Heart left ventricle (tissue), 16 donors: ENCODE data around the gene PELO. TPM values are rescaled to one million over a fixed set of nuclear protein-coding genes. Genes with fewer than 3 reads are reported as not detected.
A peak's percentile ranks its signal among the peaks of the same experiment; 100 is the strongest.

Source experiments
- ATAC-seq, 4 donors: fragments of 200-7000 bp; cut with Tn5 transposase; one replicate each; pipeline ENCODE4 v1.9.1; 2020 to 2022; ENCODE audit warnings: moderate library complexity in 4 of 4, mild to moderate bottlenecking in 3 of 4, moderate number of reproducible peaks in 1 of 4
- DNase-seq, 5 donors: peaks; one replicate each; pipeline ENCODE4 v3.0.0-alpha.2; 2020
- H3K27ac ChIP-seq, 12 donors: fragments of 200-600 bp; sonication (generic) in 4 of 12; one replicate each; pipeline versions ENCODE4 v1.5.0 to v1.8.0; 2016 to 2022; ENCODE audit warnings: mild to moderate bottlenecking in 2 of 12
- H3K27me3 ChIP-seq, 9 donors: fragments of 200-600 bp; sonication (generic) in 2 of 9; one replicate each; pipeline versions ENCODE4 v1.5.1 to v1.8.0; 2016 to 2022; ENCODE audit warnings: mild to moderate bottlenecking in 3 of 9
- H3K36me3 ChIP-seq, 9 donors: fragments of 200-600 bp; sonication (generic) in 2 of 9; one replicate each; pipeline versions ENCODE4 v1.5.0 to v1.8.0; 2018 to 2022; ENCODE audit warnings: mild to moderate bottlenecking in 2 of 9
- H3K4me1 ChIP-seq, 12 donors: fragments of 200-600 bp; sonication (generic) in 4 of 12; one replicate each; pipeline versions ENCODE4 v1.5.0 to v1.8.0; 2016 to 2022; ENCODE audit warnings: mild to moderate bottlenecking in 3 of 12
- H3K4me3 ChIP-seq, 12 donors: fragments of 200-600 bp; sonication (generic) in 4 of 12; one replicate each; pipeline versions ENCODE4 v1.5.0 to v1.8.0; 2017 to 2022; ENCODE audit warnings: mild to moderate bottlenecking in 9 of 12, moderate library complexity in 4 of 12
- H3K9me3 ChIP-seq, 12 donors: fragments of 200-600 bp; sonication (generic) in 4 of 12; one replicate each; pipeline versions ENCODE4 v1.5.0 to v1.8.0; 2016 to 2022; ENCODE audit warnings: mild to moderate bottlenecking in 1 of 12
- CTCF ChIP-seq, 12 donors: fragments of 200-600 bp; sonication (generic) in 4 of 12; IDR thresholded peaks; one replicate each; pipeline versions ENCODE4 v1.5.0 to v1.8.0; 2018 to 2022; ENCODE audit warnings: antibody characterized with exemption in 12 of 12, mild to moderate bottlenecking in 5 of 12
- POLR2A ChIP-seq, 2 donors: fragments of 450-650 bp; IDR thresholded peaks; one replicate each; pipeline ENCODE4 v1.6.1; 2017; ENCODE audit warnings: antibody characterized with exemption in 2 of 2, mild to moderate bottlenecking in 2 of 2, moderate library complexity in 2 of 2
- WGBS, 4 donors: extraction: QIAGEN DNeasy Blood & Tissue Kit in 2 of 4; methylation state at CpG; one replicate each; pipeline versions ENCODE4 v1.1.5 to v1.1.7; 2013 to 2018; 5-methylcytosine and 5-hydroxymethylcytosine counted together
- intact Hi-C, 10 donors: fragments of 100-400 bp; cut with DNase I; formaldehyde crosslinking; loops; one replicate each; pipeline versions ENCODE4 v1.11.1 to v1.14.2; 2022
- polyA plus RNA-seq, 2 donors: library from polyadenylated mRNA; stranded (reverse); fragments of 200-250 nt; gene quantifications; one replicate each; pipeline ENCODE4 v1.2.3, GENCODE V29; 2013
- total RNA-seq, 9 donors: library from RNA; depleted of rRNA in 2 of 9; stranded (reverse); fragments of >200 nt in 2 of 9; fragmentation: NEBNext Ultra II Directional in 3 of 9; extraction: Animal tissue kit (Norgen Biotek cat#: 25700) in 3 of 9; gene quantifications; one replicate each; pipeline versions ENCODE4 v1.1.0 to v1.2.4, GENCODE V29; 2016 to 2023
- donor health status: ischemic (EF 13 %, LVEDD 7.1; RV severe dilation, severe dysfunction).
- donor health status: healthy with polysubstance abuse.
- donor health status: DM: no; HTN: yes; CAD: no.
- donor health status: DM: no; HTN: no; CAD: no.
- donor health status: ischemic (EF 25% LVEDD 6.9; RV normal size, moderate dysfunction).
- donor health status: ischemic (EF 25% LVEDD 5.7; RV mildly dilated, moderate dysfunction).
- donor health status: healthy.
- donor health status: DM: yes; HTN: yes; CAD: no.
- donor health status: ischemic (EF 35%, LVEDD 5.7; RV mildly dilated, moderate dysfunction).
- donor health status: nonischemic (EF 11% LVEDD 7.7; RV severe dilation, severe dysfunction).
- donor health status: DM: yes; HTN: yes; CAD: no.
- donor health status: PGD.
- donor health status: ischemic (EF 29% LVEDD 5.4; RV normal size, mild dysfunction).
- donor health status: nonischemic (EF 23%, LVEDD 6.1; RV moderate dilation, normal function).

PELO gene
- total and polyA plus RNA-seq, 11 donors, result 4.3 to 28.4 (median 16.8) TPM

- Histone ChIP-seq H3K36me3 (peaks cover 0 to 17% (median 13%) of the 10 kb centered on the region in 9 donors), H3K4me1 (peaks cover 9 to 88% (median 56%) of the 10 kb centered on the region in 12 donors), H3K4me3 (peak overlapping the region; percentile 49 to 80 (median 67)), H3K27ac (peak overlapping the region; percentile 67 to 96 (median 91)), H3K27me3 (no peaks in the 10 kb centered on the region), H3K9me3 (no peaks in the 10 kb centered on the region)
- TF ChIP-seq CTCF (IDR thresholded peaks at IDR 0.05), result no peak
- no peak for TF ChIP-seq POLR2A (IDR thresholded peaks at IDR 0.05)
- ATAC-seq (no peak), DNase-seq (no peak)
- 9 to 14% (median 12%) methylated on average over 3 of the region's 3 CpGs for WGBS, 4 donors
- intact Hi-C loops, result loop anchor here in 1 of 10 donors (10.0 kb wide), 1 partner anchor 96 kb away; no protein-coding TSS in a partner anchor
These were observed 11.2 kb downstream of the PELO start for GRCh38 chr5:52798938-52799337.

DNA sequence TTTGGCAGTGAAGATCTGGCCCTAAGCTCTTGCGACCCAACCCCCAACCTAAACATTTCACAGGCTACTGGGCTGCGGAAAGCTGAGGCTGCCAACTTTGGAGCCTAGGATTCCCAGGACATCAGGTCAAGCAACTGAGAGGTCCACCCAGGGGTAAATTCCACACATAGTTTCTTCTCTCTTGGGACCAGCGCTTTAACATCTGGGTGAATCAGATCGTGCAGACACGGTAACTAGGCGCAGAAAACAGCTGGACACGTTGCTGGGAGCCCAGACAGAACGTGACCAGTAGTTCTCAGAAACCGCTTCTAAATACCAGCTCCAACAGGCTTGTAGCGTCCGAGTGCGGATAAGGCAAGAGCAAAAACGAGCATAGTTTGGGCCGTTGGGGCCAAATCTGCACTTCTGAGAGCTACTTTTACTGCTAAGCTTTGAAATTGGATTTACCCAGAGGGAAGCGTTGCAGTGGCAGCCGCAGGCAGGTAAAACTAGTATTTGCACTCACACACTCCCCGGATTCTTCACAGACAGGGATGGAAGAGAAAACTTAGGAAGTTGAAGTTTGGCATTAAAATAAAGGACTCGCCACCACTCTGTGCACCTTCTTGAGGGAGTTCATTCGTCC, 11.8 kb downstream of the PELO start:
- H3K4me3 ChIP-seq, result peak overlapping the region; percentile 49 to 80 (median 67)
- intact Hi-C loops, result loop anchor here in 1 of 10 donors (10.0 kb wide), 1 partner anchor 95 kb away; no protein-coding TSS in a partner anchor
- ATAC-seq, result peak; percentile 27 to 45 (median 28)
- H3K4me1 ChIP-seq, result peaks cover 9 to 93% (median 61%) of the 10 kb centered on the region in 12 donors
- WGBS, 4 donors, result 0 to 1% (median 1%) methylated on average over 14 to 19 of the region's 19 CpGs
- H3K27me3 ChIP-seq, result no peaks in the 10 kb centered on the region
- H3K9me3 ChIP-seq, result no peaks in the 10 kb centered on the region
- H3K36me3 ChIP-seq, result peaks cover 0 to 22% (median 13%) of the 10 kb centered on the region in 9 donors
- no peak for TF ChIP-seq POLR2A (IDR thresholded peaks at IDR 0.05)
- TF ChIP-seq CTCF (IDR thresholded peaks at IDR 0.05), result no peak
- DNase-seq, result peak; percentile 55 to 61 (median 56)
- H3K27ac ChIP-seq, result peak overlapping the region; percentile 67 to 96 (median 91)

GRCh38 chr5:52799983-52800393, 12.3 kb downstream of the PELO start:
- H3K9me3 ChIP-seq, result no peaks in the 10 kb centered on the region
- TF ChIP-seq CTCF (IDR thresholded peaks at IDR 0.05), result no peak
- peak in 1 of 2 donors; percentile 66 for TF ChIP-seq POLR2A (IDR thresholded peaks at IDR 0.05)
- DNase-seq (peak; percentile 95 to 99 (median 96)), ATAC-seq (peak; percentile 92 to 97 (median 94))
- peaks cover 0 to 26% (median 13%) of the 10 kb centered on the region in 9 donors for H3K36me3 ChIP-seq
- 0 to 1% (median 0%) methylated on average over 34 of the region's 34 CpGs for WGBS, 4 donors
- intact Hi-C loops, result loop anchor here in 4 of 10 donors (5.0 to 10.0 kb wide), 4 partner anchors 37 to 117 kb away; no protein-coding TSS in a partner anchor
- H3K4me1 ChIP-seq, result peaks cover 9 to 93% (median 63%) of the 10 kb centered on the region in 12 donors
- H3K4me3 ChIP-seq, result peak overlapping the region; percentile 49 to 80 (median 67)
- H3K27me3 ChIP-seq, result no peaks in the 10 kb centered on the region
- H3K27ac ChIP-seq, result peak overlapping the region; percentile 67 to 96 (median 91)
